ENCODE data around the gene GADD45A. TPM values are rescaled to one million over a fixed set of nuclear protein-coding genes. Genes with fewer than 3 reads are reported as not detected.
A peak's percentile ranks its signal among the peaks of the same experiment; 100 is the strongest.

GADD45A gene
- total and polyA plus RNA-seq, 9 of the 15 experiments (the other 6 are each of a cell fraction or from before 2014, with no cell fraction given) = 21.3 to 156 (median 62.1) TPM

- TF ChIP-seq ZNF511 (CRISPR knock-in tag; IDR thresholded peaks at IDR 0.05) = no peak
- no peak for TF ChIP-seq ZFP1 (CRISPR knock-in tag; IDR thresholded peaks at IDR 0.05)
- no peak for TF ChIP-seq RBFOX2 (IDR thresholded peaks at IDR 0.05; ENCODE audit: low read depth, low read length)
- TF ChIP-seq HMGXB4 (CRISPR knock-in tag; IDR thresholded peaks at IDR 0.05) = no peak
- TF ChIP-seq EP300 (IDR thresholded peaks at IDR 0.05; ENCODE audit: low read length) = peak; percentile 74
- TF ChIP-seq ARHGAP35 (IDR thresholded peaks at IDR 0.05; ENCODE audit: partially characterized antibody) = no peak
- TF ChIP-seq ESRRA (IDR thresholded peaks at IDR 0.05; ENCODE audit: borderline replicate concordance, low read depth) = 0 out of 2 replicates have a peak, but pooled peaks have one; percentile 14
- peak; percentile 84 for TF ChIP-seq SMARCE1 (IDR thresholded peaks at IDR 0.05)
- TF ChIP-seq MTA3 (IDR thresholded peaks at IDR 0.05; ENCODE audit: borderline replicate concordance) = 0 out of 2 replicates have a peak, but pooled peaks have one; percentile 46
- TF ChIP-seq TEAD1 (CRISPR knock-in tag; IDR thresholded peaks at IDR 0.05) = peak in 1 of 2 experiments; percentile 70; a peak in 2 of 4 replicates
- TF ChIP-seq HEY1 (CRISPR knock-in tag; IDR thresholded peaks at IDR 0.05; ENCODE audit: borderline replicate concordance) = no peak
- no peak for TF ChIP-seq TCFL5 (CRISPR knock-in tag; conservative IDR thresholded peaks at IDR 0.05)
- peak; percentile 89 for TF ChIP-seq JUN (IDR thresholded peaks at IDR 0.05; ENCODE audit: borderline replicate concordance, low read depth, low read length)
- TF ChIP-seq JUN (CRISPR knock-in tag; IDR thresholded peaks at IDR 0.05; ENCODE audit: borderline replicate concordance) = no peak
- no peak for TF ChIP-seq RBM15 (IDR thresholded peaks at IDR 0.05; ENCODE audit: insufficient read depth, low read length)
- peak; percentile 65 for TF ChIP-seq MAFG (tag; conservative IDR thresholded peaks at IDR 0.05)
- TF ChIP-seq NCOA4 (IDR thresholded peaks at IDR 0.05; ENCODE audit: partially characterized antibody) = no peak
- peak; percentile 22 for TF ChIP-seq FOS (IDR thresholded peaks at IDR 0.05; ENCODE audit: extremely low read depth, insufficient read length)
- no peak for TF ChIP-seq FOXA1 (IDR thresholded peaks at IDR 0.05; ENCODE audit: borderline replicate concordance)
- peak; percentile 49; the same call in 1 of the 2 replicates for TF ChIP-seq NCOR1 (IDR thresholded peaks at IDR 0.05)
- peak; percentile 85 for TF ChIP-seq LEF1 (IDR thresholded peaks at IDR 0.05)
- no peak for TF ChIP-seq ZC3H11A (IDR thresholded peaks at IDR 0.05; ENCODE audit: low read depth, low read length)
- TF ChIP-seq, protein P1, sequence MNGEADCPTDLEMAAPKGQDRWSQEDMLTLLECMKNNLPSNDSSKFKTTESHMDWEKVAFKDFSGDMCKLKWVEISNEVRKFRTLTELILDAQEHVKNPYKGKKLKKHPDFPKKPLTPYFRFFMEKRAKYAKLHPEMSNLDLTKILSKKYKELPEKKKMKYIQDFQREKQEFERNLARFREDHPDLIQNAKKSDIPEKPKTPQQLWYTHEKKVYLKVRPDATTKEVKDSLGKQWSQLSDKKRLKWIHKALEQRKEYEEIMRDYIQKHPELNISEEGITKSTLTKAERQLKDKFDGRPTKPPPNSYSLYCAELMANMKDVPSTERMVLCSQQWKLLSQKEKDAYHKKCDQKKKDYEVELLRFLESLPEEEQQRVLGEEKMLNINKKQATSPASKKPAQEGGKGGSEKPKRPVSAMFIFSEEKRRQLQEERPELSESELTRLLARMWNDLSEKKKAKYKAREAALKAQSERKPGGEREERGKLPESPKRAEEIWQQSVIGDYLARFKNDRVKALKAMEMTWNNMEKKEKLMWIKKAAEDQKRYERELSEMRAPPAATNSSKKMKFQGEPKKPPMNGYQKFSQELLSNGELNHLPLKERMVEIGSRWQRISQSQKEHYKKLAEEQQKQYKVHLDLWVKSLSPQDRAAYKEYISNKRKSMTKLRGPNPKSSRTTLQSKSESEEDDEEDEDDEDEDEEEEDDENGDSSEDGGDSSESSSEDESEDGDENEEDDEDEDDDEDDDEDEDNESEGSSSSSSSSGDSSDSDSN (IDR thresholded peaks at IDR 0.05; ENCODE audit: borderline replicate concordance in 1 of 2, low read depth in 2 of 2, low read length in 2 of 2) = no peak
- no peak for TF ChIP-seq HMG20B (CRISPR knock-in tag; IDR thresholded peaks at IDR 0.05)
- no peak for TF ChIP-seq THRB (CRISPR knock-in tag; conservative IDR thresholded peaks at IDR 0.05)
Measured at GRCh38 chr1:67682659-67683197, 2.3 kb upstream of the GADD45A start (continued).
